Measurements from ENCODE around the gene SCML2. TPM values are rescaled to one million over a fixed set of nuclear protein-coding genes. Genes with fewer than 3 reads are reported as not detected.

The SCML2 gene
- total and polyA plus RNA-seq, 2 of the 8 experiments (the other 6 are each of a cell fraction or from before 2014, with no cell fraction given): 14.6 to 18.9 TPM

DNA sequence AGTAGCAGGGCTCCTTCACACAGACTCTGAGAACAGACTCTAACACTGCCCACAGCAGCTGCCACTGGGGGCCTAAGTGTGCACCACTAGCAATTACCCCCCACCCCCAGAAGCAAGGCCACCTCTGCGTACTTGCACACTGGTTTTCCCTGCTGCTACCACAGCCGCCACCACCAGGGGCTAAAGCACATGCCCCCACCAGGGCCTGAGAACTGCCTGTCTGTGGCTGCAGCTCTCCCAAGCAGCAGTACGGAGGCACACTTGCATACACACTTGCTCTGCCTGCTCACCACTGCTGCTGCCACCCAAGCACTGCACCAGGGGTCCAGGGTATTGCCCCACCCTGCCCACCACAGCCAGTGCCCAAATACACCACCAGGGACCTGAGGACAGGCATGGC lies 59.6 kb downstream of the SCML2 start:
- no peak overlapping the region for H2AFZ ChIP-seq (ENCODE audit: low read length)
- H2BK5ac ChIP-seq (ENCODE audit: low read depth, low read length): no peak overlapping the region
- H3K4ac ChIP-seq (replicated peaks; ENCODE audit: insufficient read length, low read depth, low read length): no peak overlapping the region
- H3K4me1 ChIP-seq (replicated peaks in 1 of 4; ENCODE audit: control insufficient read depth in 3 of 4, insufficient read depth in 4 of 4, low read length in 3 of 4): peaks cover 0 to 3% (median 2%) of the 10 kb centered on the region in 4 experiments; a peak in 3 of 7 replicates
- no peaks in the 10 kb centered on the region for H3K79me1 ChIP-seq (ENCODE audit: low read depth, low read length)
- H3K56ac ChIP-seq (replicated peaks; ENCODE audit: insufficient read length, low read depth, low read length): no peak overlapping the region
- no peak overlapping the region for H3K4me3 ChIP-seq (ENCODE audit: extremely low read depth in 1 of 4, insufficient read depth in 2 of 4, low read depth in 3 of 4, low read length in 4 of 4)
- H3K23ac ChIP-seq (ENCODE audit: insufficient read length): no peak overlapping the region
- no peak overlapping the region for H2BK15ac ChIP-seq (ENCODE audit: low read length)
- no peaks in the 10 kb centered on the region for H3K23me2 ChIP-seq (ENCODE audit: low read depth, low read length)
- H3K9ac ChIP-seq (replicated peaks in 1 of 4; ENCODE audit: extremely low read depth in 1 of 4, low read depth in 3 of 4, low read length in 3 of 4): no peak overlapping the region
- 92% methylated on average over 3 of the region's 3 CpGs; no CpG with 5 or more reads in 1 of the 2 experiments for WGBS, 2 experiments (ENCODE audit: extremely low coverage in 1 of 2, insufficient coverage in 1 of 2, insufficient read length in 1 of 2, insufficient replicate concordance in 2 of 2, low coverage in 1 of 2, low lambda C conversion rate in 2 of 2, missing lambda C conversion rate in 1 of 2)
- no peak overlapping the region for H2BK120ac ChIP-seq (replicated peaks; ENCODE audit: low read depth, low read length)
- H3K18ac ChIP-seq (ENCODE audit: extremely low read depth, low read length): no peak overlapping the region
- H4K91ac ChIP-seq (replicated peaks; ENCODE audit: insufficient read length, low read length): no peak overlapping the region
- H4K5ac ChIP-seq (ENCODE audit: insufficient read length, low read depth, low read length): no peak overlapping the region
- H3K36me3 ChIP-seq (ENCODE audit: control insufficient read depth in 2 of 4, insufficient read depth in 4 of 4, low read length in 3 of 4): no peaks in the 10 kb centered on the region
- H4K20me1 ChIP-seq (replicated peaks in 1 of 2; ENCODE audit: control insufficient read depth in 1 of 2, insufficient read depth in 2 of 2, low read length in 2 of 2): peaks cover 0 to 2% of the 10 kb centered on the region in 2 experiments
- H3K9me3 ChIP-seq (ENCODE audit: insufficient read depth in 2 of 2, low read depth in 1 of 2, low read length in 1 of 2): no peaks in the 10 kb centered on the region
- no peak for FAIRE-seq
- ChIA-PET CTCF (ENCODE audit: partially characterized antibody) (no interaction called here), POLR2A (ENCODE audit: partially characterized antibody) (no interaction called here)
- no peak overlapping the region for H4K8ac ChIP-seq (ENCODE audit: extremely low read depth, insufficient read depth, low read length)
- no peak overlapping the region for H2BK20ac ChIP-seq (ENCODE audit: low read length)
- no peak for DNase-seq (ENCODE audit: low read depth in 1 of 2, low spot score in 2 of 2)
- no peak overlapping the region for H3K27ac ChIP-seq (ENCODE audit: low read depth, low read length)
- H2BK12ac ChIP-seq (ENCODE audit: low read depth, low read length): no peak overlapping the region
- no peaks in the 10 kb centered on the region; a peak in 1 of 4 replicates for H3K79me2 ChIP-seq (ENCODE audit: control insufficient read depth in 1 of 2, insufficient read depth in 2 of 2, low read length in 2 of 2)
- H3K4me2 ChIP-seq (ENCODE audit: insufficient read depth in 1 of 2, low read depth in 2 of 2, low read length in 2 of 2): no peak overlapping the region
- TF ChIP-seq CBX8 (IDR thresholded peaks at IDR 0.05; ENCODE audit: borderline replicate concordance, low read depth, low read length): no peak
- TF ChIP-seq, protein P1, sequence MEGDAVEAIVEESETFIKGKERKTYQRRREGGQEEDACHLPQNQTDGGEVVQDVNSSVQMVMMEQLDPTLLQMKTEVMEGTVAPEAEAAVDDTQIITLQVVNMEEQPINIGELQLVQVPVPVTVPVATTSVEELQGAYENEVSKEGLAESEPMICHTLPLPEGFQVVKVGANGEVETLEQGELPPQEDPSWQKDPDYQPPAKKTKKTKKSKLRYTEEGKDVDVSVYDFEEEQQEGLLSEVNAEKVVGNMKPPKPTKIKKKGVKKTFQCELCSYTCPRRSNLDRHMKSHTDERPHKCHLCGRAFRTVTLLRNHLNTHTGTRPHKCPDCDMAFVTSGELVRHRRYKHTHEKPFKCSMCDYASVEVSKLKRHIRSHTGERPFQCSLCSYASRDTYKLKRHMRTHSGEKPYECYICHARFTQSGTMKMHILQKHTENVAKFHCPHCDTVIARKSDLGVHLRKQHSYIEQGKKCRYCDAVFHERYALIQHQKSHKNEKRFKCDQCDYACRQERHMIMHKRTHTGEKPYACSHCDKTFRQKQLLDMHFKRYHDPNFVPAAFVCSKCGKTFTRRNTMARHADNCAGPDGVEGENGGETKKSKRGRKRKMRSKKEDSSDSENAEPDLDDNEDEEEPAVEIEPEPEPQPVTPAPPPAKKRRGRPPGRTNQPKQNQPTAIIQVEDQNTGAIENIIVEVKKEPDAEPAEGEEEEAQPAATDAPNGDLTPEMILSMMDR (IDR thresholded peaks at IDR 0.05; ENCODE audit: control extremely low read depth in 1 of 3, insufficient read depth in 1 of 3, low read depth in 1 of 3, low read length in 3 of 3): peak in 2 of 3 experiments; percentile 24 to 28; a peak in 2 of 4 replicates
- no peak overlapping the region for H3K14ac ChIP-seq (ENCODE audit: insufficient read length)
- no peaks in the 10 kb centered on the region for H3K27me3 ChIP-seq (replicated peaks in 1 of 4; ENCODE audit: control insufficient read depth in 3 of 4, extremely low read depth in 1 of 4, insufficient read depth in 3 of 4, low read length in 3 of 4)
- H2AK5ac ChIP-seq (ENCODE audit: low read depth, low read length): no peak overlapping the region
